ENCODE measurements around the gene MALSU1. TPM values are rescaled to one million over a fixed set of nuclear protein-coding genes. Genes with fewer than 3 reads are reported as not detected.

The MALSU1 gene
- 10 to 100 TPM; 36.7 to 55.1 (median 44.7) TPM for total RNA-seq
- long read RNA-seq, transcript MALSU1-202 (4 exons, 3,044 nt), result major isoform, 18 of 19 reads
- long read RNA-seq, partial matches to known transcripts, result 0 of 19 reads
- long read RNA-seq, other reads (novel, unspliced or antisense), result 1 of 19 reads

DNA sequence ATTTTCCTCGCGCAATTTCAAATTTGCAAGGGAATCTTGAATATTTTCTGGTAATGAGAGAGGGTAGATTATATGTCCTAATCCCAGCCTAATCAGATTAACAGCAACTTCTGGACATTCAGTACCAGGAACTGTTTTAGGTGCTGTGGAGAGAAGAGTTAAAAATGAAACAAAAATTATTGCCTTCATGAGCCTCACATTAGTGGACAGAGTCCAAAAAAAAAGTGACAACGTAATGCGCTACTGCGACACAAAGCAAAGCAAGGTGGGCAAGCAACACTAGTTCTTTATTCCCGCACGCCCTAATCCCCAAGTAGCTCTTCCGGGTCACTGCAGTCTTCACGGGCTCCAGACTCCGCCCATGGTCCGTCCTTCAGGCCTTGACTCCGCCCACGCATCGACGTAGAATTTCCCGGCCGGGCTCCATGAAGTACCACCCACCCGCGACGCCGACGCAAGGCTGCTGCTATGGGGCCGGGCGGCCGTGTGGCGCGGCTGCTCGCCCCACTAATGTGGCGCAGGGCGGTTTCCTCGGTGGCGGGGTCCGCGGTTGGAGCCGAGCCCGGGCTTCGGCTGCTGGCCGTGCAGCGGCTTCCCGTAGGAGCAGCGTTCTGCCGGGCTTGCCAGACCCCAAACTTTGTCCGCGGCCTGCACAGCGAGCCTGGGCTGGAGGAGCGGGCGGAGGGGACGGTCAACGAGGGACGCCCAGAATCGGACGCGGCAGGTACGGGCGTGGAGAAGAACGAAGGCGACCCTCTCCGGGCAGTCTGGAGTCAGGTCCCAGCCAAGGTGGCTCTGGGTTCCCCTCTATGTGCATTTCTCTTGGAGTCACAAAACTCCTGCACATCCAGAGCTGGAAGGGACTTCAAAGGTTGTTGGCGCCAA, at the start of gene MALSU1:
Gene MALSU1 (plus strand): TSS at position 455 of the 885 bp plus-strand sequence. CDS start 14 bp downstream, at position 469.
- TF ChIP-seq, protein P1, sequence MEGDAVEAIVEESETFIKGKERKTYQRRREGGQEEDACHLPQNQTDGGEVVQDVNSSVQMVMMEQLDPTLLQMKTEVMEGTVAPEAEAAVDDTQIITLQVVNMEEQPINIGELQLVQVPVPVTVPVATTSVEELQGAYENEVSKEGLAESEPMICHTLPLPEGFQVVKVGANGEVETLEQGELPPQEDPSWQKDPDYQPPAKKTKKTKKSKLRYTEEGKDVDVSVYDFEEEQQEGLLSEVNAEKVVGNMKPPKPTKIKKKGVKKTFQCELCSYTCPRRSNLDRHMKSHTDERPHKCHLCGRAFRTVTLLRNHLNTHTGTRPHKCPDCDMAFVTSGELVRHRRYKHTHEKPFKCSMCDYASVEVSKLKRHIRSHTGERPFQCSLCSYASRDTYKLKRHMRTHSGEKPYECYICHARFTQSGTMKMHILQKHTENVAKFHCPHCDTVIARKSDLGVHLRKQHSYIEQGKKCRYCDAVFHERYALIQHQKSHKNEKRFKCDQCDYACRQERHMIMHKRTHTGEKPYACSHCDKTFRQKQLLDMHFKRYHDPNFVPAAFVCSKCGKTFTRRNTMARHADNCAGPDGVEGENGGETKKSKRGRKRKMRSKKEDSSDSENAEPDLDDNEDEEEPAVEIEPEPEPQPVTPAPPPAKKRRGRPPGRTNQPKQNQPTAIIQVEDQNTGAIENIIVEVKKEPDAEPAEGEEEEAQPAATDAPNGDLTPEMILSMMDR (IDR thresholded peaks at IDR 0.05), result no peak
- TF ChIP-seq POLR2A (IDR thresholded peaks at IDR 0.05), result peak; percentile 93
- H3K9me3 ChIP-seq, result no peaks in the 10 kb centered on the region
- peak within 1 kb of the TSS; percentile 70 to 80 (median 74) for H3K27ac ChIP-seq
- H3K4me1 ChIP-seq, result peaks cover 0 to 37% (median 2%) of the 10 kb centered on the region in 4 donors
- DNase-seq (peak; percentile 97), ATAC-seq (peak; percentile 95 to 100 (median 98))
- intact Hi-C loops (cut with DNase I), result no loop called here
- no peaks in the 10 kb centered on the region for H3K27me3 ChIP-seq
- H3K4me3 ChIP-seq, result peak within 1 kb of the TSS; percentile 82 to 95 (median 91)
- 2% methylated on average over 31 of the region's 59 CpGs for WGBS (ENCODE audit: insufficient coverage, low coverage, low lambda C conversion rate, missing lambda C conversion rate)
- H3K36me3 ChIP-seq, result peaks cover 0 to 9% (median 0%) of the 10 kb centered on the region in 4 donors

DNA sequence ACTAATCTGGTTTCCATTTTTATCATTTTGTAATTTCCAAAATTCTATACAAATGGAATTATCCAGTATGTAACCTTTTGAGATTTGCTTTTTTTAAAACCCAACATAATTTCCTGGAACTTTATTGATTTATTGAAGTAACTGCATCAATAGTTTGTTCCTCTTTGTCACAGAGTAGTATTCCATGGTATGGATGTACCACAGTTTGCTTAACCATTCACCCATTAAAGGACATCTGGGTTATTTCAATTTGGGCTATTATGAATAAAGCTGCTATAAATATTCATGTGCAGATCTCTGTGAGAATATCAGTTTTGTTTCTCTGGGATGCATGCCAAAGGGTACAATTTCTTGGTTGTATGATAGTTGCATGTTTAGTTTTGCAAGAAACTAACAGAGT, 49.7 kb upstream of the MALSU1 start:
- no peaks in the 10 kb centered on the region for H3K9me3 ChIP-seq
- intact Hi-C loops (cut with DNase I), result no loop called here
- H3K36me3 ChIP-seq, result no peaks in the 10 kb centered on the region
- ATAC-seq, result no peak
- no peak overlapping the region for H3K27ac ChIP-seq
- TF ChIP-seq POLR2A (IDR thresholded peaks at IDR 0.05), result no peak
- no peak overlapping the region for H3K4me3 ChIP-seq
- peaks cover 0 to 3% (median 0%) of the 10 kb centered on the region in 4 donors for H3K4me1 ChIP-seq
- H3K27me3 ChIP-seq, result no peaks in the 10 kb centered on the region
- no peak for DNase-seq

DNA sequence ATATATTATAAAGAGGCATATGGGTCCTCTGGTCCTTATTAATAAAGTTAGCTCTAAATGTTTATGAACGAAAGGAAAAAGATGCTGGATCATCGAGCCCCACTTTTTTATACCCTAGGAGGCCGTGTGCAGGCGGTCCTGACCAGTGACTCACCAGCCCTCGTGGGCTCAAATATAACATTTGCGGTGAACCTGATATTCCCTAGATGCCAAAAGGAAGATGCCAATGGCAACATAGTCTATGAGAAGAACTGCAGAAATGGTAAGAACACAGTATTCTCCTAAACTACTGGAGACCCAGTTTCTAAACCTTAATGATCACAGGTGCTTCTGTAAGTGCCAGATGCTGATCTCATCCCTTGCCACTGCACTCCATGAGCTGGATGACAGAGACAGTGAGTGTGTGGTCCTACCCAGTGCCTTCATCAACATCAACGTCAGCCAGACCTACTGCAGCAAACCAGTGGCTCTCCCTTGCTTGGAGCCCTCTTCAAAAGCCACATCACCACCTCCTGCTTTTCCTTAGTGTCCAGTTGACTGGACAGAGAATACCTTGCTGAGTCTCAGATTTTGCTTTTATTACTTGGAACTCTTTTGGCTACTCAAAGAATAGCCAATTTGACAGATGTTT, 45.0 kb upstream of the MALSU1 start:
- DNase-seq (no peak), ATAC-seq (no peak)
- intact Hi-C loops (cut with DNase I), result no loop called here
- no peak overlapping the region for H3K27ac ChIP-seq
- no peak overlapping the region for H3K4me3 ChIP-seq
- no peaks in the 10 kb centered on the region for H3K4me1 ChIP-seq
- 31% methylated on average over 4 of the region's 7 CpGs for WGBS (ENCODE audit: insufficient coverage, low coverage, low lambda C conversion rate, missing lambda C conversion rate)
- TF ChIP-seq, protein P1 (IDR thresholded peaks at IDR 0.05), result no peak
- no peak for TF ChIP-seq POLR2A (IDR thresholded peaks at IDR 0.05)
- no peaks in the 10 kb centered on the region for H3K27me3 ChIP-seq
- no peaks in the 10 kb centered on the region for H3K9me3 ChIP-seq
- H3K36me3 ChIP-seq, result no peaks in the 10 kb centered on the region

DNA sequence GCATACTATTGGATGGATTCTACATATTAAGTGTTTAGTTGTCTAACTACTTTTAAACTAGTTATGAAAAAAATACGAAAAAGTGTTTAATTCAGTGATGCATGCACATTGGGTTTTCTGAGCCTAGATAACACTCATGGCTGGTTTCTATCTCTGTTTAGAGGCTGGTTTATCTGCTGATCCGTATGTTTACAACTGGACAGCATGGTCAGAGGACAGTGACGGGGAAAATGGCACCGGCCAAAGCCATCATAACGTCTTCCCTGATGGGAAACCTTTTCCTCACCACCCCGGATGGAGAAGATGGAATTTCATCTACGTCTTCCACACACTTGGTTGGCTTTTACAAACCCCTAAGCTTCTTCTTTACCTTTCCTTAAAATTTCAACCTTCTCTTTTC, 42.4 kb upstream of the MALSU1 start:
- Histone ChIP-seq H3K4me1 (no peaks in the 10 kb centered on the region), H3K36me3 (no peaks in the 10 kb centered on the region), H3K4me3 (no peak overlapping the region), H3K27ac (no peak overlapping the region), H3K27me3 (no peaks in the 10 kb centered on the region), H3K9me3 (no peaks in the 10 kb centered on the region)
- intact Hi-C loops (cut with DNase I), result no loop called here
- WGBS (ENCODE audit: insufficient coverage, low coverage, low lambda C conversion rate, missing lambda C conversion rate), result 68% methylated on average over 7 of the region's 7 CpGs
- DNase-seq (no peak), ATAC-seq (no peak)
- TF ChIP-seq, protein P1 (IDR thresholded peaks at IDR 0.05), result no peak
- no peak for TF ChIP-seq POLR2A (IDR thresholded peaks at IDR 0.05)

DNA sequence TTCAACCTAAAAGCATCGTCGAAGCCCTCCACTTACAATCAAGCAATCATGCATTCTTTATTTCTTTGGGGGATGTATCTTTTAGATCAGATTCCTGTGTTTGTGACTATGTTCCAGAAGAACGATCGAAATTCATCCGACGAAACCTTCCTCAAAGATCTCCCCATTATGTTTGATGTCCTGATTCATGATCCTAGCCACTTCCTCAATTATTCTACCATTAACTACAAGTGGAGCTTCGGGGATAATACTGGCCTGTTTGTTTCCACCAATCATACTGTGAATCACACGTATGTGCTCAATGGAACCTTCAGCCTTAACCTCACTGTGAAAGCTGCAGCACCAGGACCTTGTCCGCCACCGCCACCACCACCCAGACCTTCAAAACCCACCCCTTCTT, 38.8 kb upstream of the MALSU1 start:
- no peak for TF ChIP-seq POLR2A (IDR thresholded peaks at IDR 0.05)
- TF ChIP-seq, protein P1 (IDR thresholded peaks at IDR 0.05), result no peak
- H3K27me3 ChIP-seq, result no peaks in the 10 kb centered on the region
- no peak overlapping the region for H3K4me3 ChIP-seq
- no peaks in the 10 kb centered on the region for H3K36me3 ChIP-seq
- intact Hi-C loops (cut with DNase I), result no loop called here
- no peak for DNase-seq
- no peak overlapping the region for H3K27ac ChIP-seq
- ATAC-seq, result no peak
- no peaks in the 10 kb centered on the region for H3K9me3 ChIP-seq
- WGBS (ENCODE audit: insufficient coverage, low coverage, low lambda C conversion rate, missing lambda C conversion rate), result 71% methylated on average over 10 of the region's 10 CpGs
- H3K4me1 ChIP-seq, result no peaks in the 10 kb centered on the region

Data from right lobe of liver (tissue), 6 donors.